Muscle of back (tissue), 11 donors: ENCODE measurements around the gene COLEC12. TPM values are rescaled to one million over a fixed set of nuclear protein-coding genes. Genes with fewer than 3 reads are reported as not detected.

Experiments
- DNase-seq, 3 donors: peaks; one replicate each; pipeline versions ENCODE4 v3.0.0 to v3.0.0-alpha.2; 2013
- polyA plus RNA-seq, 10 donors: library from polyadenylated mRNA; unstranded; fragments of 120-200 nt; gene quantifications; one replicate each; pipeline ENCODE4 v1.2.1, GENCODE V29; 2013; ENCODE audit not compliant: insufficient read length in 10 of 10

Gene COLEC12
- polyA plus RNA-seq, 10 donors: 42.8 to 82.8 (median 56.7) TPM

GRCh38 chr18:449374-449773 is 51.1 kb downstream of the COLEC12 start:
- no peak for DNase-seq

DNA sequence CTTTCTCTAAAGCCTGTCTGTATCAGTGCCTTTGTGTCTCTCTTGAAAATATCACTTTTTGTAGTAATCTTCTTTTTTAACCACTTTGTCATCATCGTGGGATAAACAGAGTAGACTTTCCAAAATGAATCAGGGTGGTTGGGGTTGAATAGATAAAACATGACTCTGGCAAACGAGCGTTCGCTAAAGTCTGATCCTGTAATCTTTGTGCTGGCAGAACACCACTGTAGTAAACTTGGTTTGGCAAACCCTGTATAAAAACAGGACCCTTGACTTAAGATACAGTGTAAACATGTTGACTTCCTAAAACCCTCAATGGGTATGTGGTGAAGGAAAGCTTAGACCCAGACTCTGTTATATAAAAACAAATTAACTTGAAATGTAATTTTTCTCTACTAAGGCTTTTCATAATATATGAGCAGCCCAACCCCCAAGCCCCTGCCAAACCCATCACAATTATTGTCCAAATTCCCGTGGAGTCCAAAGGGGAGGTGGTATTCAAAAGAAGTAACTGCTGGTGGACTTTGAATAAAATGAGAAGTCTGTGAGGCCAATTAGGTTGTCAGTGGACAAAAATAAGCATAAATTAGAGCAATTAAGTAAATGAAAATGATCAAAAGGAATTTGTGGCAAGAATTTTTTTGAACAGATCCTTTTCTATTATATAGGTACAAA is 52.2 kb downstream of the COLEC12 start:
- DNase-seq: no peak

- no peak for DNase-seq
These were observed 53.5 kb downstream of the COLEC12 start for GRCh38 chr18:446941-447560.

GRCh38 chr18:445055-445454 is 55.4 kb downstream of the COLEC12 start:
- DNase-seq: no peak

GRCh38 chr18:438571-438970 is 61.9 kb downstream of the COLEC12 start:
- no peak for DNase-seq

- DNase-seq: no peak
These were observed 64.6 kb downstream of the COLEC12 start for GRCh38 chr18:435940-436339.

GRCh38 chr18:434410-434809 is 66.1 kb downstream of the COLEC12 start:
- peak; percentile 85 to 95 (median 92) for DNase-seq

DNA sequence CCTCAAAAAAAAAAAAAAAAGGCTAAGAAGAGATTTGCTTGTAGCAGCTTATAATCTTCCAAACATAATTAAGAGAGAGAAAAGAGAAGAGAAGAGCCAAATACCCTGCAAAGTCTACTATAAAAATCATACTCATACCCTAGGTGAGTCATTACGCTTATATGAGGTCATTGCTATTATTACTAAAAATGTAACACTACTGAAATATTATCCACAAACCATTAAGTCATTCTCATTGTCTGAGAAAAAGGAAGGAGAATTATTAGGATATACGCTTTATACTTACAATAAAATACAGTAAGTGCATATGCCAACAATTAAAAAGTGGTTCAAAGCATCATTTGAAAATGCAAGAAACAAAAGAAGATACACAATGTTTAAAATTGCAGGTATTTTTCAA is 66.5 kb downstream of the COLEC12 start:
- no peak for DNase-seq

DNA sequence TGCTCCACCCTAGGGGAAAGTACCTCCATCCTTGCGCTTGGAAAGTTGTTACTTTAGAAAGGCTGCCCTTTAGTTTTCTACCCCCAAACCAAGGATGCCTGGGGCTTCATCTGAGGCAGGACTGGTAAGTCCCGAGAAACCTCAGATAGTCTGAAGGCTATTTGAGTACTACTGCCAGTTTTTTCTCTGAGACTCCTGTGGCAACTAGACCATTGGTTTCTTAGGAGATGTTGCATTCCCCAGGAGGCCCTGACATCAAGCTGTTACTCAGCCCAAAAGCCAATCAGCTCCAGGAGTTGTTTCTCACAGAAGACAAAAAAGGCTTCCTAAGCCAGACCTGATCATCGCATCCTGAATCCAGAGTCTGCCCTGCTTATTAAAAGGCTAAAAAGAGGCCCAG is 67.2 kb downstream of the COLEC12 start:
- no peak for DNase-seq

DNA sequence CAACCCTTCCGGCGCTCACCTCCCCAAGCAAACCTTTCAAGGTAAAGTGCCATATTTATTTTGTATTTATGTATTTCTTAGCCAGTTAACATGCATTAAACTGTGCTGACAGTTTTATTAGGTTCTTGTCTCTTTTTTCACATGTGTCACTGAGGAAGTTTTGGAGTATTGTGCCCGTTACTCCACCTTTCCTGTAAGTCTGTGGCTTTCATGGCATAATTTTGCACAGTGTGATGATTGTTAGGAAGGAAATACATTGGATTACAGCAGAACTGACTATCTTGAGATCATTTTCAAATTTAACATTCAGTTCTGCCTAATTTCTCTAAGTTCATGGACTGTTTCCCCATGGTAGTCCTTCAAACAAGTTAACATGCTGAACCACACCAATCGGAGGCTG is 67.7 kb downstream of the COLEC12 start:
- DNase-seq: no peak

DNA sequence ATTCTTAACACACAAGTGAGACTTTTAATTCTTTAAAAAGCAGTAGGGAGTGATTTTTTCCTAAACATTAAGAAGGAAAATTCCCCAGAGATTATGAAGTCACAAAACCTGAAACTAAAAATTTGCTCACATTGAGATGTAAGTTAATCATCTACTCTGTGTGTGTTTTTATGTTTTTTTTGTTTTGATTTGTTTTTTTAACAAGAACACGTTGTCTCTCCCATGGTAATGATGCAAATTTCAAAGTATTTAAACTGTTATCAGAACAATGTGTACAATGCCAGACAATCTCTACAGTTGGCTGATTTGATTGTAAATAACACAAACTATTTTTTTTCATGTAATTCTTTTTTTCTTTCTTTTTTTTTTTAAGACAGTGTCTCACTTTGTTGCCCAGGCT is 71.5 kb downstream of the COLEC12 start:
- DNase-seq: no peak

- DNase-seq: peak in 1 of 3 donors; percentile 49
These were observed 73.5 kb downstream of the COLEC12 start for GRCh38 chr18:427005-427404.

GRCh38 chr18:425106-425745 is 75.3 kb downstream of the COLEC12 start:
- DNase-seq: no peak

DNA sequence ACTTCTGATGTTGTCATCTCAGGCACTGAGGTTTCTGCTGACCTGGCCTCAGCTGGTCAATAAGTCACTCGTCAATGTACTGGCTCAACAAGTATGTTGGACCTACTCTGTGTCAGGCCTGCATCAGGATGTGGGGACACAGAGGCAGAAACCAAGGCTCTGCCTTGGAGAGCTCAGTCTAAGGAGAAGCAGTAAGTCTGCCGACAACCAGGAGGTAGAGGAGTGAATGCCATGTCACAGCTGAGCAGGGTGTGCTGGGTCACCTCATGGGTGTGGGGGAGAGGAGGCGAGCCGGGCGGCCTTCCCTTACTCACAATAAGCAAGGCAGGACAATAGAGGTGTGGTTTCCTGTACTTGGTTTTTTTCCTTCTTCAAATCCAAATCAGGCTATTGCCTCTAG is 75.8 kb downstream of the COLEC12 start:
- DNase-seq: no peak

GRCh38 chr18:424071-424661 is 76.3 kb downstream of the COLEC12 start:
- peak; percentile 58 to 90 (median 80) for DNase-seq

DNA sequence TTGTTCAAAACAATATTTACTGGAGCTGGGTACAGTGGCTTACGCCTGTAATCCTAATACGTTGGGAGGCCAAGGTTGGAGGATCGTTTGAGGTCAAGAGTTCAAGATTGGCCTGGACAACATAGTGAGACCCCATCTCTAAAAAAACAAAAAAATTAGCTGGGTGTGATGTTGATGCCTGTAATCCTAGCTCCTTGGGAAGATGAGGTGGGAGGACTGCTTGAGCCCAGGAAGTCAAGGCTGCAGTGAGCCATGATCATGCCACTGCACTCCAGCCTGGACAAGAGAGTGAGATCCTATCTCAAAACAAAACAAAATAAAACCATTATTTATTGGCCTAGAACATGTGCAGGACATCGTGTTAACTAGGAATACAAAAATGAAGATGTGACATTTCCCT is 77.5 kb downstream of the COLEC12 start:
- DNase-seq: no peak

DNA sequence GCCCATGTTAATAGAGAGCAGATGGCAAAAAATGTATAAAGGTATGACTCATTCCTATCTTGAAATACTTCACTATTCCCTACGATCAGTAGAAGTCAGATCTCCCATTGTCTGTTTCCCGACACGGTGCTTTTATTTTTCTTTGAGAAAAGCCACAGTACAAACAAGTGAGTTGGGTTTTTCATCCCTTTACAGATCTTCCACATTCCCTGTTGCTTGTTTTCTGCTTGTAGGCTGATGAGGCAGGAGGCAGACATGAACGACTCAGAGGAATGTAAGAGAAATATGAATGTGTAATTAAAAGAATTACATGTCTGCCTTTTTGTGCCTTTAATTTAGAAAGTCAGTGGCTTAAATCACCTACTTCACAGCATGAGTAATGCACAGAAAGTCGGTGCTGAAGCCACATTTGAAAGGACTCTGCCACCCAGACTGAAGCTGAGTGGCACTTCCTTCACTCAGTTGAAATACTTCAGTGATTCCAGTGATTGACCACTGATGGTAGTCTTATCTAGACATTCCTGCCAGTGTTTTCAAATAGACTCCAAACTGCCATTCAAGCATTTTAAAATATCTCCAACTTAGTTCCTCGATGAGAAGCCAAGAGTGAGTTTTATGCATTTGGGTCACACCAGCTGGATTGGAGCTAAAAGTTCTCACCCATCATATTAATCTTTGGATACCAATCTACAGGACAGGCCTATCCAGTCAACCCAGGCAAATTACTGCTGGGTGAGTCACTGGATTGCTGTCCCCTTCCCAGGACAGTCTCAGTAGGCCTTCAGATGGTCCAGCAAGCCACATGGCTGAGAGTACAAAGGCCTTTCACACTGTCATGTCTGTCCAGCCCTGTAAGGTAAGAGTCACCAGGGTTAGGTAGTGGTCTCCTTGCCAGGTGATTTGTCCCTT is 79.0 kb downstream of the COLEC12 start:
- DNase-seq: peak in 1 of 3 donors; percentile 69

DNA sequence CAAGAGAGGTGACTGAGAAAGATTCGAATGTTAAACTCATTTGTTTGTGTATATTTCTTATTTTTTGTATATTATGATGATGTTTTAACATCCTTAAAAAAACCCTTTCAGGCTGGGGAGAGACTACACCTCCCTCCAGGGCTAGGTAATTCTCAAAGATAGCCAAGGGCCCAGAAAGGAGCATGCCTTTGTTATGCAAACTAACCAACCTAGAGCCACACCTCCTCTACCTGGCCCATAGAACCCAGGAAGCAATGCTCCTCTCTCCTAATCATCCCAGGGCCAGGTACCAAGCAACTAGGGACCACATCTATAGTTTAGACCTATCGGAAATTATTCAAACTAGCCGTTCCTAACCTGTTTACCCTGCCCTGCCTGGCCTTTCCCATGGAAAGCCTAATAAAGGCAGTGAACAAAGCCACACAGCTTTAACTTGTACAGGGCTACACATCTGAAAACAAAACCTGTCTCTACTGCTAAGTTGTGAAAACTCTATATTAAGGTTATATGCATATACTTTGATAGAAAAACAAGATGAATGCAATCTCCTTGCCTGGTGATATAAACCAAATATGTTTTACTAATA is 79.7 kb downstream of the COLEC12 start:
- no peak for DNase-seq

GRCh38 chr18:419541-420175 is 80.8 kb downstream of the COLEC12 start:
- DNase-seq: no peak

- peak in 2 of 3 donors; percentile 55 to 77 for DNase-seq
These were observed 83.0 kb downstream of the COLEC12 start for GRCh38 chr18:417495-417894.

- DNase-seq: no peak
These were observed 83.6 kb downstream of the COLEC12 start for GRCh38 chr18:416930-417329.
